ENCODE results near the gene RUFY4. TPM values are rescaled to one million over a fixed set of nuclear protein-coding genes. Genes with fewer than 3 reads are reported as not detected.

Gene RUFY4
- total RNA-seq, 1 donor from 2014 or later = not detected

Other genes with a start within 250 kb of the RUFY4 start
- gene TNS1, start 66.3 kb upstream of the RUFY4 start, total RNA-seq = 26.2 and 30.4 TPM in 2 replicates
- gene CXCR2, start 56.8 kb downstream of the RUFY4 start, total RNA-seq = not detected in 2 replicates
- not detected in 2 replicates for gene CXCR1, start 97.7 kb downstream of the RUFY4 start, total RNA-seq
- 402 and 446 TPM in 2 replicates for gene ARPC2, start 147.9 kb downstream of the RUFY4 start, total RNA-seq
- gene GPBAR1, start 191.8 kb downstream of the RUFY4 start, total RNA-seq = 0.07 TPM in 2 replicates
- 162 and 199 TPM in 2 replicates for gene AAMP, start 200.9 kb downstream of the RUFY4 start, total RNA-seq
- gene PNKD, start 201.3 kb downstream of the RUFY4 start, total RNA-seq = 18.0 and 20.1 TPM in 2 replicates
- gene TMBIM1, start 223.2 kb downstream of the RUFY4 start, total RNA-seq = 128 and 169 TPM in 2 replicates

Measured in pulmonary artery endothelial cell (primary cell).